ES-I3 (cell line): ENCODE measurements around the gene SAMD1.

Source experiments
- H3K36me3 ChIP-seq: 2 replicates; pipeline ENCODE4 v1.6.1; 2013; ENCODE audit warnings: mild to moderate bottlenecking, low read length, control low read depth, moderate library complexity; ENCODE audit not compliant: insufficient read depth
- H3K4me1 ChIP-seq: 2 replicates; pipeline ENCODE4 v1.6.1; 2013; ENCODE audit warnings: mild to moderate bottlenecking, control low read depth, low read length; ENCODE audit not compliant: insufficient read depth
- H3K9ac ChIP-seq: 2 replicates; pipeline ENCODE4 v1.6.1; 2013; ENCODE audit warnings: low read depth, mild to moderate bottlenecking, low read length, moderate library complexity
- H3K9me3 ChIP-seq: 2 replicates; pipeline ENCODE4 v1.6.1; 2013; ENCODE audit warnings: mild to moderate bottlenecking, low read length, moderate library complexity; ENCODE audit not compliant: control insufficient read depth, insufficient read depth

The SAMD1 gene

GRCh38 chr19:14106840-14107239, 16.3 kb upstream of the SAMD1 start:
- H3K4me1 ChIP-seq, result no peaks in the 10 kb centered on the region; the same call in 1 of the 2 replicates
- H3K9ac ChIP-seq, result no peak overlapping the region
- no peaks in the 10 kb centered on the region; the same call in 1 of the 2 replicates for H3K36me3 ChIP-seq
- H3K9me3 ChIP-seq, result no peaks in the 10 kb centered on the region

GRCh38 chr19:14105680-14106079, 15.1 kb upstream of the SAMD1 start:
- Histone ChIP-seq H3K9me3 (no peaks in the 10 kb centered on the region), H3K4me1 (no peaks in the 10 kb centered on the region), H3K9ac (no peak overlapping the region), H3K36me3 (no peaks in the 10 kb centered on the region; the same call in 1 of the 2 replicates)

GRCh38 chr19:14103310-14103709, 12.8 kb upstream of the SAMD1 start:
- Histone ChIP-seq H3K9me3 (no peaks in the 10 kb centered on the region), H3K9ac (no peak overlapping the region), H3K4me1 (no peaks in the 10 kb centered on the region), H3K36me3 (no peaks in the 10 kb centered on the region; the same call in 1 of the 2 replicates)

GRCh38 chr19:14102756-14103155, 12.2 kb upstream of the SAMD1 start:
- Histone ChIP-seq H3K9me3 (no peaks in the 10 kb centered on the region), H3K36me3 (no peaks in the 10 kb centered on the region; the same call in 1 of the 2 replicates), H3K4me1 (no peaks in the 10 kb centered on the region), H3K9ac (no peak overlapping the region)

- Histone ChIP-seq H3K4me1 (no peaks in the 10 kb centered on the region), H3K9ac (no peak overlapping the region), H3K36me3 (no peaks in the 10 kb centered on the region; the same call in 1 of the 2 replicates), H3K9me3 (no peaks in the 10 kb centered on the region)
Measured at GRCh38 chr19:14102102-14102696, 11.6 kb upstream of the SAMD1 start.

- H3K4me1 ChIP-seq, result no peaks in the 10 kb centered on the region
- H3K9ac ChIP-seq, result no peak overlapping the region
- no peaks in the 10 kb centered on the region; the same call in 1 of the 2 replicates for H3K36me3 ChIP-seq
Measured at GRCh38 chr19:14101003-14101545, 10.5 kb upstream of the SAMD1 start.

GRCh38 chr19:14097532-14098151, 7.1 kb upstream of the SAMD1 start:
- no peaks in the 10 kb centered on the region; the same call in 1 of the 2 replicates for H3K9me3 ChIP-seq
- H3K36me3 ChIP-seq, result no peaks in the 10 kb centered on the region
- no peak overlapping the region for H3K9ac ChIP-seq
- no peaks in the 10 kb centered on the region for H3K4me1 ChIP-seq

More at GRCh38 chr19:14101003-14101545, 10.5 kb upstream of the SAMD1 start:
- H3K9me3 ChIP-seq, result no peaks in the 10 kb centered on the region

DNA sequence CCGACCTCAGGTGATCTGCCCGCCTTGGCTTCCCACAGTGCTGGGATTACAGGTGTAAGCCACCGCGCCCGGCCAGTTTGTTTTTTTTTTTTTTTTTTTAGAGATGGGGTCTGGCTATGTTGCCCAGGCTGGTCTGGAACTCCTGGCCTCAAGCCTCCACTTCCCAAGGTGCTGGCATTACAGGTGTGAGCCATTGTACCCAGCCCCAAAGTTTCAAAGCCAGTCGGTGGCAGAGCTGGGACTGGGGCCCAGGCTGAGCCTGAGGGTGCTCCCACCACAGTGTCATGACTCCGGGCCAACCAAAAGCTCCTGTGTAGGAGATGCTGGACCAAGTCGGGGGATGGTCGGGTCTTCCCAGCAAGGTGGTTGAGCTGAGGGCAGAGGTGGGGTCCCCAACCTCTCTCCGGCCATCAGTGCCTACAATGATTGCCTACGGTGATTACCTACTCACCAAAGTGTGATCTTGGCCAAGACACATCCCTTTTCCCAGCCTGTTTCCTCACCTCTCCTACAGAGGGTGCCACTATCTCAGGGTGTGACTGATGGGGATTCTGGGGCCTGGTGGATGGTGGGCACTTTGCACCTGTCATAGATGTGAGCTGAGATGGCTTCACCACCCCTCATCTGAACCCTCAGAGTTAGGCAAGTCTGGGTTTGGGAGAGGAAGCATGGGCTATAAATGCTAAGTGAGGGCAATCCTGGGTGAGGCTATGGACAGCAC, 5.9 kb upstream of the SAMD1 start:
- Histone ChIP-seq H3K36me3 (no peaks in the 10 kb centered on the region), H3K9me3 (no peaks in the 10 kb centered on the region; the same call in 1 of the 2 replicates), H3K9ac (no peak overlapping the region), H3K4me1 (no peaks in the 10 kb centered on the region; the same call in 1 of the 2 replicates)

DNA sequence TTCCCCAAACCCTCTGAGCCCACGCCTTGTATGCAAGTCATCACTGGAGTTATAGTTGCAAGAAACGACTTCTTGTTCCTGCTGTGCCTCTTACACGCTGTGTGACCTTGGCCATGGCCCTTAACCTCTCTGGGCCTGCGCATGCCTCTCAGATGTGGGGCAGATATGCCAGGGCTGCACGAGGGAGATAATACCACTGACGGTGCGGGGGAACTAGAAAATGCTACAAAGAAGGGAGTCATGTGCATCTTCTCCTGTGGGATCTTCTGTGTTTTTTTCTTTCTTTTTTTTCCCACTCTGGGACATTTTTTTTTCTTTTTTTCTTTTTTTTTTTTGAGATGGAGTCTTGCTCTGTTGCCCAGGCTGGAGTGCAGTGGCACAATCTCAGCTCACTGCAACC, 4.3 kb upstream of the SAMD1 start:
- Histone ChIP-seq H3K4me1 (no peaks in the 10 kb centered on the region; the same call in 1 of the 2 replicates), H3K36me3 (no peaks in the 10 kb centered on the region), H3K9me3 (no peaks in the 10 kb centered on the region; the same call in 1 of the 2 replicates), H3K9ac (no peak overlapping the region)

DNA sequence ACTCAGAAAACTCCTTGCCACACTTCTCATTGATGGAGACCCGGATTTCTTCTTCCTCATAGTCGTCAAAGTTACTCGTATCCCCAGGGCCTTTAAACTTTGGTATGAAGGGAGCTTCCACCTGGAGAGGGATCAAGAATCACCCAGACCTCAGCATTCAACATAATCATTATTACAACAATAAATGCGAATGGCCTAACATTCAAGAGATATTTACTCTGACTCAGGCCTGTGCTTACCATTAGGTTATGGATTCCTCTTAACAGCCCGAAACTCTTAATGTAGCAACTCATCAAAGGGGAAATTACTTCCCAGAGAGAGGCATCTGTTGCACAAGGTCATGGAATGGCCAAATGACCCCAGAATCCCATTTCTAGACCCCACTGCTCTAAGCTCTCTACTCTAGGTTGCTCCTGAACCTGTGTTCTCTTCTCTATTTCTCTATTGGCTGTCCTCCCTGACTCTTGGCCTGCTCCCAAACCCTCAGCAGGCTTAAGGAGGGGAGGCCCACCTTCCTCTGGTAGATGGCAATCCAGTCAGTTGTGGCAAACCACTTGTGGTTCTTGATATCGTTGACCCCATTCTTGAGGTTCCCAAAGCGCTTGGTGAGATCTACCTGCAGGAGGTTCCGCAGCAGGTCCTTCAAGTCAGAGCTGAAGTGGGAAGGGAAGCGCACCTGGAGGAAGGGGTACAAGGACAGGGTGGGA, 2.7 kb upstream of the SAMD1 start:
- no peaks in the 10 kb centered on the region; the same call in 1 of the 2 replicates for H3K4me1 ChIP-seq
- no peak overlapping the region for H3K9ac ChIP-seq
- H3K36me3 ChIP-seq, result no peaks in the 10 kb centered on the region
- no peaks in the 10 kb centered on the region; the same call in 1 of the 2 replicates for H3K9me3 ChIP-seq

DNA sequence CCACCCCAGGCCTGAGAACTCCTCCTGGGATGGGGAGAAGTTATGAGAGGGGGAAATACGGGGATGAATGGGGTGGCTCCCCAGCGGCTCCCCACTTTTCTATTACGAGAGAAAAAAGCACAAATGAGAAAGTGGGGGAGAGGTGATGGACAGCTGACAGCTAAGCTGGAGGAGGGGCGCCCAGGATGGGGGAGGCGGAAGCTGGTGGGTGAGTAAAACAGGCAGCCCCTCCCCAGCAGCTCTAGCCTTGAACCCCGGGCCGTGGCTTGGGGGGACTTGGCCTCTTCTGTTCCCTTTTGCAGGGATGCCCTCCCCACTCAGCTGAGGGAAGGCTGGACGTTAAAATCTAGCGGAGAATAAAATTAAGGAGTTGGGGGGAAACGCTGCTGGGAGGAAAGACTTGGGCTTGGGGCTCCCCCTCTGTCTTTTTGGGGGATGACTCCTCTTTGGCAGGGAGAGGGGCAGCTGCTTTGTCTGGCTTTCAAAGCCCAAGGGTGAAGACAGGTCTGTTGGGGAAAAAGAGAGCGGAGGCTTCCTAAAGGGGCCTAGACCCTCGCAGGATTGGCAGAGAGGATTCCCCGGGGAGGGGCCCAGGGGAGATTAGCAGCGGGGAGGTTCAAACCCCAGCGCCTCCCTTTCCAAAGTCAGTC, 1.4 kb upstream of the SAMD1 start:
- H3K4me1 ChIP-seq, result no peaks in the 10 kb centered on the region; the same call in 1 of the 2 replicates
- H3K9ac ChIP-seq, result peak overlapping the region; percentile 97; the same call in 1 of the 2 replicates
- H3K36me3 ChIP-seq, result no peaks in the 10 kb centered on the region
- H3K9me3 ChIP-seq, result no peaks in the 10 kb centered on the region; the same call in 1 of the 2 replicates

- H3K9ac ChIP-seq, result peak overlapping the region; percentile 97
- H3K4me1 ChIP-seq, result no peaks in the 10 kb centered on the region; the same call in 1 of the 2 replicates
- no peaks in the 10 kb centered on the region for H3K36me3 ChIP-seq
- no peaks in the 10 kb centered on the region; the same call in 1 of the 2 replicates for H3K9me3 ChIP-seq
Measured at GRCh38 chr19:14091081-14091812, 696 bp upstream of the SAMD1 start.
